HG02678 (cell line): ENCODE measurements around the gene ZBED6.

ENCODE experiments used
- ATAC-seq: cut with Tn5 transposase; IDR thresholded peaks from one replicate; pipeline ENCODE4 v1.9.1; 2021; ENCODE audit warnings: mild to moderate bottlenecking, moderate library complexity; ENCODE audit not compliant: unreplicated experiment

Gene ZBED6

GRCh38 chr1:203835476-203835875 lies 40.1 kb downstream of the ZBED6 start:
- no peak for ATAC-seq

GRCh38 chr1:203839081-203839480 lies 43.7 kb downstream of the ZBED6 start:
- ATAC-seq, result no peak

GRCh38 chr1:203840208-203840808 lies 44.9 kb downstream of the ZBED6 start:
- ATAC-seq, result no peak

GRCh38 chr1:203842559-203842876 lies 47.1 kb downstream of the ZBED6 start:
- no peak for ATAC-seq

DNA sequence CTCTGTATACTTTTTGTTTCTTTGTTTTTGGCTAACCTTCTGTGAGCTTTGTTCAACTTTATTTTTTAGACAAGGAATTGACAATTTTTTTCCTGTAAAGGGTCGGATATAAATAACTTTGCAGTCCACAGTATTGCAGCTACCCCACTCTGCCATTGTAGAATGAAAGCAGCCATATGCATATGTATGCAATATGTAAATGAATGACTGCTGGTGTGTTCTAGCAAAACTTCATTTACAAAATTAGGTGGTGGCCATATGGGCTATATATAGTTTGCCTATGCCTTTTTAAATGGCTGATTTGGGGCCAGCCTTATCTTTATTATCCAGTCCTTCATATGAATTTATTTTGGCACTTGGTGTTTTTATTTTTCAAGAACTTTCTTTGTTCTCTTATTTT lies 48.0 kb downstream of the ZBED6 start:
- ATAC-seq, result no peak
